ENCODE results near the gene C10orf90.

Gene C10orf90

GRCh38 chr10:126519185-126519584, 151.3 kb downstream of the C10orf90 start:
- no peaks in the 10 kb centered on the region for H3K9me2 ChIP-seq (ENCODE audit: low read depth, low read length)
- H4K20me1 ChIP-seq (ENCODE audit: insufficient read depth, low read length): no peaks in the 10 kb centered on the region
- H3K27me3 ChIP-seq (ENCODE audit: insufficient read depth, low read length): no peaks in the 10 kb centered on the region
- TF ChIP-seq EZH2 (IDR thresholded peaks at IDR 0.05; ENCODE audit: borderline replicate concordance, low read length): no peak
- TF ChIP-seq CTCF (IDR thresholded peaks at IDR 0.05; ENCODE audit: low read length): no peak
- no peak overlapping the region for H3K4me2 ChIP-seq (ENCODE audit: low read length)
- H3K36me3 ChIP-seq (ENCODE audit: insufficient read depth, low read length): no peaks in the 10 kb centered on the region
- no peak overlapping the region for H3K4me3 ChIP-seq (ENCODE audit: low read depth, low read length, poor library complexity, severe bottlenecking)
- H3K27ac ChIP-seq (ENCODE audit: low read depth, low read length, poor library complexity, severe bottlenecking): no peak overlapping the region
- no peak overlapping the region for H2AFZ ChIP-seq (ENCODE audit: low read length)
- no peak overlapping the region for H3K9ac ChIP-seq (ENCODE audit: low read length)
- H3K79me2 ChIP-seq (ENCODE audit: insufficient read depth, low read length): no peaks in the 10 kb centered on the region
- H3K4me1 ChIP-seq (ENCODE audit: insufficient read depth, low read length, severe bottlenecking): no peaks in the 10 kb centered on the region
- H3K9me3 ChIP-seq (ENCODE audit: low read length): no peaks in the 10 kb centered on the region
- H3F3A ChIP-seq (ENCODE audit: insufficient read depth, low read length): no peaks in the 10 kb centered on the region

GRCh38 chr10:126518218-126519080, 152.0 kb downstream of the C10orf90 start:
- no peaks in the 10 kb centered on the region for H3K9me2 ChIP-seq (ENCODE audit: low read depth, low read length)
- H3K27ac ChIP-seq (ENCODE audit: low read depth, low read length, poor library complexity, severe bottlenecking): no peak overlapping the region
- H2AFZ ChIP-seq (ENCODE audit: low read length): no peak overlapping the region
- no peaks in the 10 kb centered on the region for H3K27me3 ChIP-seq (ENCODE audit: insufficient read depth, low read length)
- no peak overlapping the region for H3K4me2 ChIP-seq (ENCODE audit: low read length)
- no peaks in the 10 kb centered on the region for H3K4me1 ChIP-seq (ENCODE audit: insufficient read depth, low read length, severe bottlenecking)
- H3K9ac ChIP-seq (ENCODE audit: low read length): no peak overlapping the region
- H3K36me3 ChIP-seq (ENCODE audit: insufficient read depth, low read length): no peaks in the 10 kb centered on the region
- no peak overlapping the region for H3K4me3 ChIP-seq (ENCODE audit: low read depth, low read length, poor library complexity, severe bottlenecking)
- H3F3A ChIP-seq (ENCODE audit: insufficient read depth, low read length): no peaks in the 10 kb centered on the region
- TF ChIP-seq CTCF (IDR thresholded peaks at IDR 0.05; ENCODE audit: low read length) (no peak), EZH2 (IDR thresholded peaks at IDR 0.05; ENCODE audit: borderline replicate concordance, low read length) (no peak)
- no peaks in the 10 kb centered on the region for H3K9me3 ChIP-seq (ENCODE audit: low read length)
- H4K20me1 ChIP-seq (ENCODE audit: insufficient read depth, low read length): no peaks in the 10 kb centered on the region
- no peaks in the 10 kb centered on the region for H3K79me2 ChIP-seq (ENCODE audit: insufficient read depth, low read length)

GRCh38 chr10:126516515-126516914, 154.0 kb downstream of the C10orf90 start:
- Histone ChIP-seq H3F3A (ENCODE audit: insufficient read depth, low read length) (no peaks in the 10 kb centered on the region), H3K36me3 (ENCODE audit: insufficient read depth, low read length) (no peaks in the 10 kb centered on the region), H3K9me2 (ENCODE audit: low read depth, low read length) (no peaks in the 10 kb centered on the region), H3K4me2 (ENCODE audit: low read length) (no peak overlapping the region), H4K20me1 (ENCODE audit: insufficient read depth, low read length) (no peaks in the 10 kb centered on the region), H3K9me3 (ENCODE audit: low read length) (no peaks in the 10 kb centered on the region), H3K4me3 (ENCODE audit: low read depth, low read length, poor library complexity, severe bottlenecking) (no peak overlapping the region), H3K27me3 (ENCODE audit: insufficient read depth, low read length) (no peaks in the 10 kb centered on the region), H3K27ac (ENCODE audit: low read depth, low read length, poor library complexity, severe bottlenecking) (no peak overlapping the region), H3K9ac (ENCODE audit: low read length) (no peak overlapping the region), H3K79me2 (ENCODE audit: insufficient read depth, low read length) (no peaks in the 10 kb centered on the region), H2AFZ (ENCODE audit: low read length) (no peak overlapping the region), H3K4me1 (ENCODE audit: insufficient read depth, low read length, severe bottlenecking) (no peaks in the 10 kb centered on the region)
- TF ChIP-seq CTCF (IDR thresholded peaks at IDR 0.05; ENCODE audit: low read length): no peak
- TF ChIP-seq EZH2 (IDR thresholded peaks at IDR 0.05; ENCODE audit: borderline replicate concordance, low read length): no peak
